DOHH2 (cell line): ENCODE results near the gene SERHL2.
"Not testable (repeated sequence)": the region's sequence is repeated elsewhere in the genome, so short reads cannot be mapped to it uniquely, and the experiment has no call there.

ENCODE experiments used
- EZH2phosphoT487 ChIP-seq: fragments of 200-600 bp; sonication (generic); IDR thresholded peaks from 2 replicates; pipeline ENCODE4 v1.6.1; 2017; ENCODE audit warnings: borderline replicate concordance, mild to moderate bottlenecking, antibody characterized with exemption, low read length, moderate library complexity, mixed read lengths
- TF ChIP-seq, protein P1 (sequence below): fragments of 200-600 bp; sonication (generic); IDR thresholded peaks from one replicate; pipeline ENCODE4 v1.5.1; 2014; ENCODE audit warnings: antibody characterized with exemption, mild to moderate bottlenecking, low read depth, low read length; ENCODE audit not compliant: poor library complexity, severe bottlenecking

DNA sequence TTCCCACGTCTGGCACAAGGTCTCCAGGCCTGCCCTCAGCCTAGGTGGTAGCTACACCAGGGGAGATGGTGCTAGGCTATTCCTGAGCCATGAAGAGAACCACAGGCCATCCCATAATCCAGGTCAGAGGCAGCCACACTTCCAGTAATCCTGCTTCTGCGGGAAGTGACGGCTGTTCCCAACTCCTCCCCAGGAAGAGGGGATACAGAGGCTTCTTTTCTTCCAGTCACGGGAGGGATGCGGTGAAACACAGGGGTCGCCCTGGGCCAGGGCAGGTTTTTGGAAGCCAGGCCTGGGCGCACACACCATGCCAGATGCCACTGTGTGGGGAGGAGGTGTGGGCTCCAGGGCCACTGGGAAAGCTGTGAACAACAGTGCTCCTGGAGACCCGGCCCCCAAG lies 38.5 kb upstream of the SERHL2 start:
- TF ChIP-seq, protein P1, sequence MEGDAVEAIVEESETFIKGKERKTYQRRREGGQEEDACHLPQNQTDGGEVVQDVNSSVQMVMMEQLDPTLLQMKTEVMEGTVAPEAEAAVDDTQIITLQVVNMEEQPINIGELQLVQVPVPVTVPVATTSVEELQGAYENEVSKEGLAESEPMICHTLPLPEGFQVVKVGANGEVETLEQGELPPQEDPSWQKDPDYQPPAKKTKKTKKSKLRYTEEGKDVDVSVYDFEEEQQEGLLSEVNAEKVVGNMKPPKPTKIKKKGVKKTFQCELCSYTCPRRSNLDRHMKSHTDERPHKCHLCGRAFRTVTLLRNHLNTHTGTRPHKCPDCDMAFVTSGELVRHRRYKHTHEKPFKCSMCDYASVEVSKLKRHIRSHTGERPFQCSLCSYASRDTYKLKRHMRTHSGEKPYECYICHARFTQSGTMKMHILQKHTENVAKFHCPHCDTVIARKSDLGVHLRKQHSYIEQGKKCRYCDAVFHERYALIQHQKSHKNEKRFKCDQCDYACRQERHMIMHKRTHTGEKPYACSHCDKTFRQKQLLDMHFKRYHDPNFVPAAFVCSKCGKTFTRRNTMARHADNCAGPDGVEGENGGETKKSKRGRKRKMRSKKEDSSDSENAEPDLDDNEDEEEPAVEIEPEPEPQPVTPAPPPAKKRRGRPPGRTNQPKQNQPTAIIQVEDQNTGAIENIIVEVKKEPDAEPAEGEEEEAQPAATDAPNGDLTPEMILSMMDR: not testable (repeated sequence)
- TF ChIP-seq EZH2phosphoT487: not testable (repeated sequence)
